ENCODE data around the gene GINS2.

GINS2 gene

DNA sequence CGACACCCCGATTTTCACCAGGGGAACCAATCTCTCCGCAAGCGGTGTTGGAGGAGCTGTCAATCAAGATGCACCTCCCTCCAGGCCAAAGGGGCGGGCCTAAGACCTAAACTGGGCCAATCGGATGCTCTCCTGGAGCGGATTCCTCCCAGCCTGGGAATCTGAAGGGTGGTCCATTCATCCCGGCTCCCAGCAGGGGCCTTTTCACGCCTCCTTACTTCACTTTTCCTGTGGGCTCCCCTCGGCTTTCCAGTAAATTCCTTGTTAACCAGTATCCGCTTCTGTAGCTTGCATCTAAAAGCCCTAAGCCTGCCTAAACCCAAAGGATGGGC is 45.1 kb upstream of the GINS2 start:
- ATAC-seq = 0 out of 3 replicates have a peak, but pooled peaks have one; percentile 33
- no peak for TF ChIP-seq ZFP30 (CRISPR knock-in tag; IDR thresholded peaks at IDR 0.05)

DNA sequence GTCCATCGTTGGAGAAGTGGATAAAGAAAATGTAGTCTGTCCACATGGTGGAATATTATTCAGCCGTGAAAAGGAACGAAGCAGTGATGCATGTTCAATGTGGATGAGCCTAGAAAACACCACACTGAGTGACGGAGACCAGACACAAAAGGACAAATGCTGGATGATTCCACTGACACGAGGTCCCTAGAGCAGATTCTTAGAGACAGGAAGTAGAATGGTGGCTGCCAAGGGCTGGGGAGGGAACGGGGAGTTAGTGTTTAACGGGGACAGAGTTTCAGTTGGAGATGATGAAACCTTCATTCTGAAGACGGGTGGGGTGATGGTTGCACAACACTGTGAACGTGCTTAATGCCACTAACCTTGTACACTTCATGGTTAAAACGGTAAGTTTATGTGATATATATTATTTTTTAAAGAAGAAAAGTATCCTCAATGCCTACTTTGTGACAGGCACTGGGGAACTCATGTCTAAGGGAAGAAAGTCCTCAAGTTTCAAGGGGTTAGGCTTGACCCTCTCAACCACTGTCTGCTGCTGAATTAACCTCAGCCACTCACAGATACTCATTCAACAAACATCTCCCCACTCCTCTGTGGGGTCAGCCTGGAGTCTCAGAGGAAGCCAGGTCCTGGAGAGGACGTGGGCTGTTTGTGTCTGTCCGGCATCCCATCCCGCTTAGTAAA is 44.5 kb upstream of the GINS2 start:
- ATAC-seq = no peak
- TF ChIP-seq, protein P1, sequence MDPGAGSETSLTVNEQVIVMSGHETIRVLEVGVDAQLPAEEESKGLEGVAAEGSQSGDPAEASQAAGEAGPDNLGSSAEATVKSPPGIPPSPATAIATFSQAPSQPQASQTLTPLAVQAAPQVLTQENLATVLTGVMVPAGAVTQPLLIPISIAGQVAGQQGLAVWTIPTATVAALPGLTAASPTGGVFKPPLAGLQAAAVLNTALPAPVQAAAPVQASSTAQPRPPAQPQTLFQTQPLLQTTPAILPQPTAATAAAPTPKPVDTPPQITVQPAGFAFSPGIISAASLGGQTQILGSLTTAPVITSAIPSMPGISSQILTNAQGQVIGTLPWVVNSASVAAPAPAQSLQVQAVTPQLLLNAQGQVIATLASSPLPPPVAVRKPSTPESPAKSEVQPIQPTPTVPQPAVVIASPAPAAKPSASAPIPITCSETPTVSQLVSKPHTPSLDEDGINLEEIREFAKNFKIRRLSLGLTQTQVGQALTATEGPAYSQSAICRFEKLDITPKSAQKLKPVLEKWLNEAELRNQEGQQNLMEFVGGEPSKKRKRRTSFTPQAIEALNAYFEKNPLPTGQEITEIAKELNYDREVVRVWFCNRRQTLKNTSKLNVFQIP (CRISPR knock-in tag; IDR thresholded peaks at IDR 0.05; ENCODE audit: borderline replicate concordance, low read depth) = no peak
- no peak for TF ChIP-seq ZNF565 (CRISPR knock-in tag; conservative IDR thresholded peaks at IDR 0.05; ENCODE audit: low read depth)
- TF ChIP-seq, protein P2, sequence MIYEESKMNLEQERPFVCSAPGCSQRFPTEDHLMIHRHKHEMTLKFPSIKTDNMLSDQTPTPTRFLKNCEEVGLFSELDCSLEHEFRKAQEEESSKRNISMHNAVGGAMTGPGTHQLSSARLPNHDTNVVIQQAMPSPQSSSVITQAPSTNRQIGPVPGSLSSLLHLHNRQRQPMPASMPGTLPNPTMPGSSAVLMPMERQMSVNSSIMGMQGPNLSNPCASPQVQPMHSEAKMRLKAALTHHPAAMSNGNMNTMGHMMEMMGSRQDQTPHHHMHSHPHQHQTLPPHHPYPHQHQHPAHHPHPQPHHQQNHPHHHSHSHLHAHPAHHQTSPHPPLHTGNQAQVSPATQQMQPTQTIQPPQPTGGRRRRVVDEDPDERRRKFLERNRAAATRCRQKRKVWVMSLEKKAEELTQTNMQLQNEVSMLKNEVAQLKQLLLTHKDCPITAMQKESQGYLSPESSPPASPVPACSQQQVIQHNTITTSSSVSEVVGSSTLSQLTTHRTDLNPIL (CRISPR knock-in tag; IDR thresholded peaks at IDR 0.05; ENCODE audit: low read depth) = no peak
- TF ChIP-seq BACH2 (CRISPR knock-in tag; IDR thresholded peaks at IDR 0.05; ENCODE audit: borderline replicate concordance) = no peak
- no peak for TF ChIP-seq TOX (CRISPR knock-in tag; IDR thresholded peaks at IDR 0.05; ENCODE audit: borderline replicate concordance)

DNA sequence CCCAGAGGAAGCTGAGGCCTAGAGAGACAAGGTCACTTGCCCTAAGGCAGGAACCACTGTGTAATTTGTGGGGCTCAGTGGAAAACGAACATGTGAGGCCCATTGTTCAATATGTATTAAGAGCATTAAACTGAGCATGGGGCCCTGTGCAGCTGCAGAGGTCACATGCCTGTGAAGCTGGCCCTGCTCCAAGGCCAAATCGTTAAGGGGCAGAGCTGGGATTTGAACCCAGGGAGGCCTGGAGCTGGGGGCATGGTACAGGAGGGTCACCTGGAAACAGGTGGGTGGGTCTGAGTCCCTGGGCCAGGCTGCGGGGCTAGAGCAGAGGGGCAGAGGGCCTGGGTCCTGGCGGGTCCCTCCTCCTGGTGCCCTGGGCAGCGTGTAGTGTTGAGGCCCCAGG is 42.4 kb upstream of the GINS2 start:
- no peak for ATAC-seq
- TF ChIP-seq RARB (CRISPR knock-in tag; IDR thresholded peaks at IDR 0.05) = no peak
- TF ChIP-seq ZFP30 (CRISPR knock-in tag; IDR thresholded peaks at IDR 0.05) = no peak
- TF ChIP-seq, protein P3, sequence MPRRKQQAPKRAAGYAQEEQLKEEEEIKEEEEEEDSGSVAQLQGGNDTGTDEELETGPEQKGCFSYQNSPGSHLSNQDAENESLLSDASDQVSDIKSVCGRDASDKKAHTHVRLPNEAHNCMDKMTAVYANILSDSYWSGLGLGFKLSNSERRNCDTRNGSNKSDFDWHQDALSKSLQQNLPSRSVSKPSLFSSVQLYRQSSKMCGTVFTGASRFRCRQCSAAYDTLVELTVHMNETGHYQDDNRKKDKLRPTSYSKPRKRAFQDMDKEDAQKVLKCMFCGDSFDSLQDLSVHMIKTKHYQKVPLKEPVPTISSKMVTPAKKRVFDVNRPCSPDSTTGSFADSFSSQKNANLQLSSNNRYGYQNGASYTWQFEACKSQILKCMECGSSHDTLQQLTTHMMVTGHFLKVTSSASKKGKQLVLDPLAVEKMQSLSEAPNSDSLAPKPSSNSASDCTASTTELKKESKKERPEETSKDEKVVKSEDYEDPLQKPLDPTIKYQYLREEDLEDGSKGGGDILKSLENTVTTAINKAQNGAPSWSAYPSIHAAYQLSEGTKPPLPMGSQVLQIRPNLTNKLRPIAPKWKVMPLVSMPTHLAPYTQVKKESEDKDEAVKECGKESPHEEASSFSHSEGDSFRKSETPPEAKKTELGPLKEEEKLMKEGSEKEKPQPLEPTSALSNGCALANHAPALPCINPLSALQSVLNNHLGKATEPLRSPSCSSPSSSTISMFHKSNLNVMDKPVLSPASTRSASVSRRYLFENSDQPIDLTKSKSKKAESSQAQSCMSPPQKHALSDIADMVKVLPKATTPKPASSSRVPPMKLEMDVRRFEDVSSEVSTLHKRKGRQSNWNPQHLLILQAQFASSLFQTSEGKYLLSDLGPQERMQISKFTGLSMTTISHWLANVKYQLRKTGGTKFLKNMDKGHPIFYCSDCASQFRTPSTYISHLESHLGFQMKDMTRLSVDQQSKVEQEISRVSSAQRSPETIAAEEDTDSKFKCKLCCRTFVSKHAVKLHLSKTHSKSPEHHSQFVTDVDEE (CRISPR knock-in tag; IDR thresholded peaks at IDR 0.05) = no peak
- TF ChIP-seq PPARA (CRISPR knock-in tag; IDR thresholded peaks at IDR 0.05; ENCODE audit: borderline replicate concordance) = no peak
- no peak for TF ChIP-seq TOX (CRISPR knock-in tag; IDR thresholded peaks at IDR 0.05; ENCODE audit: borderline replicate concordance)
- no peak for TF ChIP-seq ZC3H10 (CRISPR knock-in tag; IDR thresholded peaks at IDR 0.05)
- no peak for TF ChIP-seq ZNF70 (CRISPR knock-in tag; IDR thresholded peaks at IDR 0.05)
- no peak for TF ChIP-seq GLIS3 (CRISPR knock-in tag; IDR thresholded peaks at IDR 0.05)
- TF ChIP-seq ESRRG (CRISPR knock-in tag; IDR thresholded peaks at IDR 0.05) = no peak
- TF ChIP-seq ISL1 (CRISPR knock-in tag; IDR thresholded peaks at IDR 0.05) = no peak
- TF ChIP-seq ZNF8 (CRISPR knock-in tag; IDR thresholded peaks at IDR 0.05) = no peak
- no peak for TF ChIP-seq ARNTL (CRISPR knock-in tag; IDR thresholded peaks at IDR 0.05; ENCODE audit: borderline replicate concordance, low read depth)
- no peak for TF ChIP-seq ZNF565 (CRISPR knock-in tag; conservative IDR thresholded peaks at IDR 0.05; ENCODE audit: low read depth)
- TF ChIP-seq, protein P1 (CRISPR knock-in tag; IDR thresholded peaks at IDR 0.05; ENCODE audit: borderline replicate concordance, low read depth) = no peak
- TF ChIP-seq CSDC2 (CRISPR knock-in tag; IDR thresholded peaks at IDR 0.05) = no peak
- TF ChIP-seq, protein P4, sequence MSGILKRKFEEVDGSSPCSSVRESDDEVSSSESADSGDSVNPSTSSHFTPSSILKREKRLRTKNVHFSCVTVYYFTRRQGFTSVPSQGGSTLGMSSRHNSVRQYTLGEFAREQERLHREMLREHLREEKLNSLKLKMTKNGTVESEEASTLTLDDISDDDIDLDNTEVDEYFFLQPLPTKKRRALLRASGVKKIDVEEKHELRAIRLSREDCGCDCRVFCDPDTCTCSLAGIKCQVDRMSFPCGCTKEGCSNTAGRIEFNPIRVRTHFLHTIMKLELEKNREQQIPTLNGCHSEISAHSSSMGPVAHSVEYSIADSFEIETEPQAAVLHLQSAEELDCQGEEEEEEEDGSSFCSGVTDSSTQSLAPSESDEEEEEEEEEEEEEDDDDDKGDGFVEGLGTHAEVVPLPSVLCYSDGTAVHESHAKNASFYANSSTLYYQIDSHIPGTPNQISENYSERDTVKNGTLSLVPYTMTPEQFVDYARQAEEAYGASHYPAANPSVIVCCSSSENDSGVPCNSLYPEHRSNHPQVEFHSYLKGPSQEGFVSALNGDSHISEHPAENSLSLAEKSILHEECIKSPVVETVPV (CRISPR knock-in tag; IDR thresholded peaks at IDR 0.05) = no peak
- no peak for TF ChIP-seq OSR1 (CRISPR knock-in tag; IDR thresholded peaks at IDR 0.05)

DNA sequence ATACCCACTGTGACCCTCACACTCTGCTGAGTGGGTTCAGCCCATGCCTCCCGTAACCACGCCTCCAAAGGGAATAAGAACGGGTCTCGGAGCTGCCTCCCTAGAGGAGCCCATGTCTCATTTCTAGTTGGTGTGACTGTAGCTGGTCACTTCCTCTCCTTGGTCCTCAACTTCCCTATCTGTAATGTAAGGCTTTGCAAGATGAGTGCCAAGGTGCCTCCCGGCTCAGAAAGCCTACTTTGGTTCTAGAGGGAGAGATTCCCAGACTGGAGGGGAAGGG is 41.4 kb upstream of the GINS2 start:
- no peak for ATAC-seq
- TF ChIP-seq ISL1 (CRISPR knock-in tag; IDR thresholded peaks at IDR 0.05) (no peak), ARNTL (CRISPR knock-in tag; IDR thresholded peaks at IDR 0.05; ENCODE audit: borderline replicate concordance, low read depth) (no peak), ZFP3 (CRISPR knock-in tag; IDR thresholded peaks at IDR 0.05) (no peak), BACH2 (CRISPR knock-in tag; IDR thresholded peaks at IDR 0.05; ENCODE audit: borderline replicate concordance) (no peak), GLIS3 (CRISPR knock-in tag; IDR thresholded peaks at IDR 0.05) (no peak), OSR1 (CRISPR knock-in tag; IDR thresholded peaks at IDR 0.05) (no peak), CSDC2 (CRISPR knock-in tag; IDR thresholded peaks at IDR 0.05) (no peak), PPARA (CRISPR knock-in tag; IDR thresholded peaks at IDR 0.05; ENCODE audit: borderline replicate concordance) (no peak), ESRRG (CRISPR knock-in tag; IDR thresholded peaks at IDR 0.05) (no peak), SNAI2 (CRISPR knock-in tag; IDR thresholded peaks at IDR 0.05) (no peak), TCF4 (CRISPR knock-in tag; IDR thresholded peaks at IDR 0.05; ENCODE audit: borderline replicate concordance) (no peak), TOX (CRISPR knock-in tag; IDR thresholded peaks at IDR 0.05; ENCODE audit: borderline replicate concordance) (no peak), ZC3H10 (CRISPR knock-in tag; IDR thresholded peaks at IDR 0.05) (no peak)
- TF ChIP-seq, protein P1 (CRISPR knock-in tag; IDR thresholded peaks at IDR 0.05; ENCODE audit: borderline replicate concordance, low read depth) = no peak
- TF ChIP-seq, protein P5, sequence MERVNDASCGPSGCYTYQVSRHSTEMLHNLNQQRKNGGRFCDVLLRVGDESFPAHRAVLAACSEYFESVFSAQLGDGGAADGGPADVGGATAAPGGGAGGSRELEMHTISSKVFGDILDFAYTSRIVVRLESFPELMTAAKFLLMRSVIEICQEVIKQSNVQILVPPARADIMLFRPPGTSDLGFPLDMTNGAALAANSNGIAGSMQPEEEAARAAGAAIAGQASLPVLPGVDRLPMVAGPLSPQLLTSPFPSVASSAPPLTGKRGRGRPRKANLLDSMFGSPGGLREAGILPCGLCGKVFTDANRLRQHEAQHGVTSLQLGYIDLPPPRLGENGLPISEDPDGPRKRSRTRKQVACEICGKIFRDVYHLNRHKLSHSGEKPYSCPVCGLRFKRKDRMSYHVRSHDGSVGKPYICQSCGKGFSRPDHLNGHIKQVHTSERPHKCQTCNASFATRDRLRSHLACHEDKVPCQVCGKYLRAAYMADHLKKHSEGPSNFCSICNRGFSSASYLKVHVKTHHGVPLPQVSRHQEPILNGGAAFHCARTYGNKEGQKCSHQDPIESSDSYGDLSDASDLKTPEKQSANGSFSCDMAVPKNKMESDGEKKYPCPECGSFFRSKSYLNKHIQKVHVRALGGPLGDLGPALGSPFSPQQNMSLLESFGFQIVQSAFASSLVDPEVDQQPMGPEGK (CRISPR knock-in tag; IDR thresholded peaks at IDR 0.05; ENCODE audit: borderline replicate concordance) = no peak
